ENCODE data around the gene DLEC1. TPM values are rescaled to one million over a fixed set of nuclear protein-coding genes. Genes with fewer than 3 reads are reported as not detected.

Gene DLEC1
- total RNA-seq, 4 donors from 2014 or later: 3.7 to 96.0 (median 7.1) TPM

- H3K4me3 ChIP-seq: peak within 1 kb of the TSS; percentile 72 to 83 (median 76)
- WGBS, 2 donors: 0% methylated on average over 33 to 43 of the region's 57 CpGs
Observed at GRCh38 chr3:38164952-38165721, 126.1 kb downstream of the DLEC1 start, which contains the start of gene OXSR1. TSS of gene OXSR1 (plus strand) at chr3:38165537. CDS start at chr3:38165877, 340 bp downstream.

GRCh38 chr3:38165722-38166387, 126.8 kb downstream of the DLEC1 start:
- H3K4me1 ChIP-seq: peaks cover 0 to 27% (median 5%) of the 10 kb centered on the region in 4 donors
- H3K27me3 ChIP-seq: no peaks in the 10 kb centered on the region
- H3K9me3 ChIP-seq: no peaks in the 10 kb centered on the region
- peak overlapping the region; percentile 88 to 98 (median 96) for H3K27ac ChIP-seq
- peak overlapping the region; percentile 72 to 83 (median 76) for H3K4me3 ChIP-seq
- TF ChIP-seq EP300 (IDR thresholded peaks at IDR 0.05) (no peak), POLR2A (IDR thresholded peaks at IDR 0.05) (no peak), CTCF (IDR thresholded peaks at IDR 0.05) (no peak)
- WGBS, 2 donors: 1 to 3% methylated on average over 23 to 29 of the region's 62 CpGs
- no peaks in the 10 kb centered on the region for H3K36me3 ChIP-seq
- DNase-seq (ENCODE audit: low spot score in 2 of 2): peak; percentile 31 to 36

More at GRCh38 chr3:38164952-38165721, 126.1 kb downstream of the DLEC1 start, which contains the start of gene OXSR1:
- peak; percentile 56 to 86 for TF ChIP-seq POLR2A (IDR thresholded peaks at IDR 0.05)
- TF ChIP-seq CTCF (IDR thresholded peaks at IDR 0.05): peak in 2 of 5 experiments; percentile 8 to 32
- peak; percentile 77 to 94 for TF ChIP-seq EP300 (IDR thresholded peaks at IDR 0.05)
- peaks cover 0 to 27% (median 5%) of the 10 kb centered on the region in 4 donors for H3K4me1 ChIP-seq
- H3K27me3 ChIP-seq: no peaks in the 10 kb centered on the region
- DNase-seq (ENCODE audit: low spot score in 2 of 2): peak; percentile 97 to 98
- no peaks in the 10 kb centered on the region for H3K36me3 ChIP-seq
- H3K9me3 ChIP-seq: no peaks in the 10 kb centered on the region
- peak within 1 kb of the TSS; percentile 88 to 98 (median 96) for H3K27ac ChIP-seq

GRCh38 chr3:38167591-38167990, 128.6 kb downstream of the DLEC1 start:
- 85 to 88% methylated on average over 4 of the region's 4 CpGs for whole genome bisulfite sequencing, 2 donors
- Histone ChIP-seq H3K4me3 (no peak overlapping the region), H3K4me1 (peaks cover 0 to 33% (median 5%) of the 10 kb centered on the region in 4 donors), H3K36me3 (no peaks in the 10 kb centered on the region), H3K9me3 (no peaks in the 10 kb centered on the region), H3K27me3 (no peaks in the 10 kb centered on the region), H3K27ac (no peak overlapping the region)
- no peak for TF ChIP-seq POLR2A (IDR thresholded peaks at IDR 0.05)
- no peak for TF ChIP-seq EP300 (IDR thresholded peaks at IDR 0.05)
- no peak for TF ChIP-seq CTCF (IDR thresholded peaks at IDR 0.05)
- DNase-seq (ENCODE audit: low spot score in 2 of 2): no peak

GRCh38 chr3:38168151-38169026, 129.4 kb downstream of the DLEC1 start:
- DNase-seq (ENCODE audit: low spot score in 2 of 2): no peak
- Histone ChIP-seq H3K27me3 (no peaks in the 10 kb centered on the region), H3K27ac (peak overlapping the region in 1 of 4 donors; percentile 32), H3K4me1 (peaks cover 0 to 39% (median 5%) of the 10 kb centered on the region in 4 donors), H3K36me3 (no peaks in the 10 kb centered on the region), H3K9me3 (no peaks in the 10 kb centered on the region), H3K4me3 (no peak overlapping the region)
- no peak for TF ChIP-seq POLR2A (IDR thresholded peaks at IDR 0.05)
- no peak for TF ChIP-seq CTCF (IDR thresholded peaks at IDR 0.05)
- TF ChIP-seq EP300 (IDR thresholded peaks at IDR 0.05): no peak
- WGBS, 2 donors: 81 to 83% methylated on average over 4 of the region's 4 CpGs

All from tibial nerve (tissue), 4 donors.